ENCODE measurements around the gene NPSR1. TPM values are rescaled to one million over a fixed set of nuclear protein-coding genes. Genes with fewer than 3 reads are reported as not detected.

NPSR1 gene
- total and polyA plus RNA-seq, 4 donors, result not detected

GRCh38 chr7:34832020-34832419, 174.0 kb downstream of the NPSR1 start:
- no peak for TF ChIP-seq REST (IDR thresholded peaks at IDR 0.05)
- no peak overlapping the region for H3K9ac ChIP-seq (ENCODE audit: low read depth in 1 of 2, low read length in 2 of 2)
- no peak for DNase-seq (ENCODE audit: low spot score)
- no peaks in the 10 kb centered on the region for H3K4me1 ChIP-seq (ENCODE audit: control insufficient read depth in 4 of 4, insufficient read depth in 4 of 4, low read length in 3 of 4)
- no peak overlapping the region for H3K27ac ChIP-seq (ENCODE audit: low read depth in 1 of 2, low read length in 2 of 2)
- H3K4me3 ChIP-seq (ENCODE audit: low read depth in 1 of 3, low read length in 3 of 3), result no peak overlapping the region
- H3K9me3 ChIP-seq (ENCODE audit: control insufficient read depth in 4 of 4, low read length in 3 of 4), result no peaks in the 10 kb centered on the region
- no peaks in the 10 kb centered on the region for H3K36me3 ChIP-seq (ENCODE audit: control insufficient read depth in 4 of 4, insufficient read depth in 3 of 4, low read depth in 1 of 4, low read length in 3 of 4)
- H3K27me3 ChIP-seq (ENCODE audit: control insufficient read depth in 4 of 4, insufficient read depth in 4 of 4, low read length in 3 of 4), result peaks cover 0 to 4% (median 0%) of the 10 kb centered on the region in 4 donors
- 92% methylated on average over 3 of the region's 3 CpGs for WGBS

- no peak for DNase-seq (ENCODE audit: low spot score)
- TF ChIP-seq GABPA (IDR thresholded peaks at IDR 0.05 in 1 of 2, conservative IDR thresholded peaks at IDR 0.05 in 1 of 2) (no peak), FOXA2 (IDR thresholded peaks at IDR 0.05) (no peak), REST (IDR thresholded peaks at IDR 0.05) (no peak), YY1 (IDR thresholded peaks at IDR 0.05) (no peak), NR2F2 (IDR thresholded peaks at IDR 0.05) (no peak), ATF3 (IDR thresholded peaks at IDR 0.05) (no peak), RXRA (IDR thresholded peaks at IDR 0.05) (no peak), RAD21 (IDR thresholded peaks at IDR 0.05) (no peak), EGR1 (IDR thresholded peaks at IDR 0.05; ENCODE audit: low read depth in 2 of 2) (no peak), MAX (IDR thresholded peaks at IDR 0.05) (no peak), HNF4A (conservative IDR thresholded peaks at IDR 0.05) (no peak), SP1 (IDR thresholded peaks at IDR 0.05) (no peak), CTCF (IDR thresholded peaks at IDR 0.05; ENCODE audit: low read depth, low read length, missing input control) (no peak), ZBTB33 (IDR thresholded peaks at IDR 0.05) (no peak), TAF1 (conservative IDR thresholded peaks at IDR 0.05) (no peak), JUND (IDR thresholded peaks at IDR 0.05) (no peak), FOXA1 (IDR thresholded peaks at IDR 0.05) (no peak)
- no peak overlapping the region for H3K27ac ChIP-seq (ENCODE audit: low read depth in 1 of 2, low read length in 2 of 2)
- no peaks in the 10 kb centered on the region for H3K4me1 ChIP-seq (ENCODE audit: control insufficient read depth in 4 of 4, insufficient read depth in 4 of 4, low read length in 3 of 4)
- H3K9me3 ChIP-seq (ENCODE audit: control insufficient read depth in 4 of 4, low read length in 3 of 4), result no peaks in the 10 kb centered on the region
- no peak overlapping the region for H3K9ac ChIP-seq (ENCODE audit: low read depth in 1 of 2, low read length in 2 of 2)
- peaks cover 0 to 3% (median 0%) of the 10 kb centered on the region in 4 donors for H3K27me3 ChIP-seq (ENCODE audit: control insufficient read depth in 4 of 4, insufficient read depth in 4 of 4, low read length in 3 of 4)
- WGBS, result 57% methylated on average over 3 of the region's 3 CpGs
- H3K4me3 ChIP-seq (ENCODE audit: low read depth in 1 of 3, low read length in 3 of 3), result no peak overlapping the region
- no peaks in the 10 kb centered on the region for H3K36me3 ChIP-seq (ENCODE audit: control insufficient read depth in 4 of 4, insufficient read depth in 3 of 4, low read depth in 1 of 4, low read length in 3 of 4)
These were observed 178.0 kb downstream of the NPSR1 start for GRCh38 chr7:34835901-34836600.
